ENCODE measurements around the gene HMGB2. TPM values are rescaled to one million over a fixed set of nuclear protein-coding genes. Genes with fewer than 3 reads are reported as not detected.

Gene HMGB2
- total RNA-seq, 1 donor: 25.0 TPM

GRCh38 chr4:173334891-173335752 lies 964 bp upstream of the HMGB2 start:
- peak in 2 of 3 donors; percentile 16 to 55 for DNase-seq (ENCODE audit: low read depth in 2 of 3, low spot score in 2 of 3)

GRCh38 chr4:173333658-173334084 lies 487 bp downstream of the HMGB2 start:
- DNase-seq (ENCODE audit: low read depth in 2 of 3, low spot score in 2 of 3): peak in 1 of 3 donors; percentile 35

- DNase-seq (ENCODE audit: low read depth in 2 of 3, low spot score in 2 of 3): no peak
Observed at GRCh38 chr4:173332963-173333657, 1.0 kb downstream of the HMGB2 start.

- DNase-seq (ENCODE audit: low read depth in 2 of 3, low spot score in 2 of 3): no peak
Observed at GRCh38 chr4:173332021-173332487, 2.1 kb downstream of the HMGB2 start.

DNA sequence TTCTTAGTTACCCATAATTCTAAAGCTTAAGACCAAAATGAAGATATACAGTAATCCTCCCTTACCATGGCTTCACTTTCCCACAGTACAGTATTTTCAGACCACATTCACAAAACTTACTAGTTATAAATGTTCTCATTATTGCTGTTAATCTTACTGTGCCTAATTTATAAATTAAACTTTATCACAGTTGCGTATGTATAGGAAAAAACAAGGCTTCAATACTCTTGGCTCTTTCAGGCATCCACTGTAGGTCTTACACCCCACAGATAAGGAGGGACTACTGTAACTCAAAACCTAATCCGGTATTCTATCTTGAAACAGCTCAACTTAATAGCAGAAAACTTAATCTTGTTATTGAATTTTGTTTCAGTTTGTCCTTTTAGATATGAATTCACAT lies 3.6 kb downstream of the HMGB2 start:
- DNase-seq (ENCODE audit: low read depth in 2 of 3, low spot score in 2 of 3): no peak

DNA sequence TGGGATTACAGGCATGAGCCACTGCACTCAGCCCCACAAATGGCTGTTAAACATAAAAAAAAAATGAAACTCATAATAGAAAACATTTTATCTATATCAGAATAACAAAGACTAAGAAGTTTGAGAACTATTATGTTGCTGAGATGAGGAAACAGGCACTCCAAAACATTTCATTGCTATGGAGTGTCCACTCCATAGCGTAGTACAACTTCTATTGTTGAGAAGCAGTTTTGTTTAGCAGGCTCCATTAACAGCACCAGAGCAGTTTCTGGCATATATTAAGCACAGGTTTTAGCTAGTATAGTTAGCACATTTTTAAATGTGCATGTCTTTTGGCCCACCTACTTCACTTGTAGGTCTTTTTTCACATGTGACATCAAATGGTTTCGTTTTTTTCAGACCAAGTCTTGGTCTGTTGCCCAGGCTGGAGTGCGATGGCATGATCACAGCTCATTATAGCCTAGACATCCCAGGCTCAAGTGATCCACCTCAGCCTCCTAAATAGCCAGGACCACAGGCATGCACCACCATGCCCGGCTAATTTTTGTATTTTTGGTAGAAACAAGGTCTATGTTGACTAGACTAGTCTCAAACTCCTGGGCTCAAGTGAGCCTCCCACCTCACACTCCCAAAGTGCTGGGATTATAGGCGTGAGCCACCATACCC lies 5.8 kb downstream of the HMGB2 start:
- DNase-seq (ENCODE audit: low read depth in 2 of 3, low spot score in 2 of 3): no peak

DNA sequence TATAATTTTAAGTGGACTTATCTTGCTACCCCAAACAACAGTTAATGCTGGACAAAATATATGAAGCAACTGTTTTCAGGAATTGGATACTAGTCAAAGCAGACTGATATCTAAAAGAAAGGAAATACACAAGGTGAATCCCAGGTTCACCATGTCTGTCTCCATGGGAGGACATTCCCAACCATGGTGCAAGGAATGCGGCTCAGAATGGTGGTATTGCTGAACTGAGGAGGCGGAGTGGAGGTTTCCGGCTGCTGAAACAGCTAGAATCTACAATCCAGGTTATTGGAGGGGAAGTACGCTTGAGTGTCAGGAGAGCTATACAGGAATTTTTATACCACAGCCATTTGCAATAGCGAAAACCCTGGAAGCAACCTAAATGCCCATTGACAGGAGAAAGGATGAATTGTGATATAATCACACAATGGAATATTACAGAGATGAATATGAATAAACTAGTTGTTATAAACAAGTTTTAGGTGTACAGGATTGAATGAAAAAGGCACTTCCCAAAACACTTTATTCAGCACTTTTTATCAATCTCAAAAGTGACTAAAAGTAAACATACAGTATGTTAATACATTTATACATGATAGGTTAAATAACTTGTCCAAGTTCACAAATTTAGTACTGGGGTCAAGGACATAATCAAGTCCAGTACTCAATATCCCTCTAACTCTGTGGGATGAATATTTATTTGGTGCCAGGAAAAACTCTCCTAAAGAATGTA lies 9.0 kb downstream of the HMGB2 start:
- DNase-seq (ENCODE audit: low read depth in 2 of 3, low spot score in 2 of 3): no peak

DNA sequence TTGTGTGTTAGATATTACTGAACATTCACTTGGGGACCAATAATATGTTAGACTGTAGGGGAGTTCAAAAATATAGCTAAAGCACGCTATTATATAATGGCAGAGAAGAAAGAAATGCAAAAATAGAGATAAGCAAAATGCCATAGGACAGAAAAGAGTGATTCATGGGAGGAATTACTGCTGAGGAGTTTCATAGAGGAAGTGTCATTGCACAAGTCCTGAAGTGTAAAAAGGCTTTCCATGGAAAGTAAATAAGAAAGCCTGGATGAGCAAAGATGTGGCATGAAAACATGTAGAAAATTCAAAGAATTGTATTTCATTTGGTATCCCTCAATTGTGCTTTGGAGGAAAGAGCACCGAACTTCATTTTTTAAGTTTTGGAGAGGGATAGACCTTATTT lies 14.5 kb downstream of the HMGB2 start:
- DNase-seq (ENCODE audit: low read depth in 2 of 3, low spot score in 2 of 3): no peak

DNA sequence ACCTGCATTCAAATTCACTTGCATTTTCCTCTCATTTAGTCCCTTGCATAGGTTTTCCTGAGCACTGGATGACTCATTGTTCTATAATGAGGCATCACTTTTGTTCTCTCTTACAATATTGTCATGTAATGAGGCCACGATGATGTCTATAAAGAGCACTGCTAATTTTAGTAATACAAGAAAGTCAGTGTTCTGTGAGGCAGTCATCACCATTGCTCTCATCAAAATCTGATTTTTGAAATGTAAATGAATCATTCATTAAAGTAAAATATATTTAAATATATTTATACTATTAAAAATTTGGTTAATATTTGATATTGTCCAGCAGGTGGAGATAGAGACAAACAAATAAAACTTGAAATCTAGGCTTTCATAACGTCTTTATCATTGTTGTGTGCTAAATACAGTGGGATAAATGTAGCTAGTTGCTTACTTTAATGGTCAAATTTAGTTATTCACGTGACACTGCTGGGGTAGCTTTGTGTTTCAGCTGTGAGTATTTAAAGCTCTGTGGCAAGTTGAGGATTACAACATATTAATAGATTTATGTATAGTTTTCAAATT lies 15.4 kb downstream of the HMGB2 start:
- peak in 2 of 3 donors; percentile 26 to 69 for DNase-seq (ENCODE audit: low read depth in 2 of 3, low spot score in 2 of 3)

GRCh38 chr4:173318240-173318639 lies 15.9 kb downstream of the HMGB2 start:
- no peak for DNase-seq (ENCODE audit: low read depth in 2 of 3, low spot score in 2 of 3)

- DNase-seq (ENCODE audit: low read depth in 2 of 3, low spot score in 2 of 3): peak in 2 of 3 donors; percentile 23 to 26
Observed at GRCh38 chr4:173317004-173317403, 17.2 kb downstream of the HMGB2 start.

- DNase-seq (ENCODE audit: low read depth in 2 of 3, low spot score in 2 of 3): no peak
Observed at GRCh38 chr4:173316060-173316459, 18.1 kb downstream of the HMGB2 start.

DNA sequence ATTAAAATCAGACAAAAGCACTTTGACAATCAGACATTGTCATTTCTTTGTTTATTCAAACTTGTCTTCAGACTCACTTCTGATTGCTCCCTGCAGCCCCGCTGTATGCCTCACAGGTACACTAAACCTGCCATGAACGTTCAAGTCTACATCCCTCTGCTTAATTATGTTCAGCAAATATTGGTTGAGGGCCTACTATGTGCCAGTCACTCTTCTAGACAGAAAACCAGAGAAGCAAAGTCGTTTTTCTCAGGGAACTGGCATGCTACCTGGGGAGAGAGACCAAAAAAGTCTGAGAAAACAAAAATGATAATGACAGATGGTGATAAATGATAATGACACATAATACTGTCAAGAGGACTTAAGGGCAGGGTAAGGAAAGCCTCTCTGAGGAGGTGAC lies 19.4 kb downstream of the HMGB2 start:
- DNase-seq (ENCODE audit: low read depth in 2 of 3, low spot score in 2 of 3): no peak

DNA sequence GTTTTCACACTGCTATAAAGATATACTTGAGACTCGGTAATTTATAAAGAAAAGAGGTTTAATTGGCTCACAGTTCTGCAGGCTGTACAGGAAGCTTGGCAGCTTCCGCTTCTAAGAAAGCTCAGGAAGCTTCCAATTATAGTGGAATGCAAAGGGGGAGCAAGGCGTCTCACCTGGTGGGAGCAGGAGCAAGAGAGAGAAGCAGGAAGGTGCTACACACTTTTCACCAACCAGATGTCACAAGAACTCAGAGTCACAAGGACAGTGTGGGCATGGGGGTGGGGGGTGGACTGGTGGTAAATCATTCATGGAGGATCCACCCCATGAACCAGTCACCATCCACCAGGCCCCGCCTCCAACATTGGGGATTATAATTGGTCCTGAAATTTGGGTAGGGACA lies 22.8 kb downstream of the HMGB2 start:
- DNase-seq (ENCODE audit: low read depth in 2 of 3, low spot score in 2 of 3): no peak

DNA sequence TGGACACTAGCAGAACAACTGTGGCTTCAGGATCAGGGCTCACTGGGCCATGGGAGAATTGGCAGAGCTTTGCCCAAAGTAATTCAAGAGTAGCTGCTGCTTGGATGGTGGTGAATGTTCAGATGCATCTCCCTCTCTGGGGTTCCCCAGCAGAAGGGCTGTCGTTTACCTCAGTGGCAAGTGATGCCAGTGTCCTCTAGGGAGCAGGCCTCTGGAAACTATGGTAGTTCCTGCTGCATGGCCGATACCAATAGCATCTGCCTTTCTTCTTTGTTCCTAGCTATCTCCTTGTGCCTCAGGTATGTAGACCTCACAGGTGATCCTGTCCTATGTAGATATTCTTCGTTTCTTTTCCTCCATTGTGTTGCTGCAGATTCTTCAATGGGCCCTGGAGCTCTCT lies 26.4 kb downstream of the HMGB2 start:
- no peak for DNase-seq (ENCODE audit: low read depth in 2 of 3, low spot score in 2 of 3)

DNA sequence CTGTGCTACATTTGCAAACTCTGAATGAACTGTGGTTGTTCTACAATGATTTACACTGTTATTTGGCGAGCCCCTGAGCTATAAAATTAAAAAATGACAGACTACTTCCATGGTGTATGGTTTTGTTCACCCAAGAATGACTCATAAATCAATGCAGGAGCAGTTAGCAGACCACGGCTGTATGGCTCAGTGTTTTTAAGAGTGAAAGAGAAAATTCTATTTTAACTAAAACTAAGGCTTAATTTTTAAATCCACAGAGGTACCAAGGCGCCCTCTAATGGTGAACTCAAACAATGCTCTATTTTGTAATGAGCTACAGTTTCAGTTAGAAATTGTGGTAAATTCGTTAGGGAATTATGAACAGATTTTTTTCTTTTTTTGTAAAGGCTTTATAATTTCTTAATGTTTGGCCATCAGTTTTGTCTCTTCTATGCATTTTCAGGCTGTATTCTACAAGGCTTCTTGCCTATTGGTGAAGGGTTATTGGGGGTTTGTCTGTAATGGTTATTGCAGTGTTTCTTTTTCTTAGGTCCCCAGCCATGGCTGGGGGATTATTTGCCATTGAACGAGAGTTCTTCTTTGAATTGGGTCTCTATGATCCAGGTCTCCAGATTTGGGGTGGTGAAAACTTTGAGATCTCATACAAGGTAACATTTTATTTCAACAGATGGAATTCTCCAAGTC lies 32.5 kb downstream of the HMGB2 start:
- peak in 2 of 3 donors; percentile 61 to 88 for DNase-seq (ENCODE audit: low read depth in 2 of 3, low spot score in 2 of 3)

DNA sequence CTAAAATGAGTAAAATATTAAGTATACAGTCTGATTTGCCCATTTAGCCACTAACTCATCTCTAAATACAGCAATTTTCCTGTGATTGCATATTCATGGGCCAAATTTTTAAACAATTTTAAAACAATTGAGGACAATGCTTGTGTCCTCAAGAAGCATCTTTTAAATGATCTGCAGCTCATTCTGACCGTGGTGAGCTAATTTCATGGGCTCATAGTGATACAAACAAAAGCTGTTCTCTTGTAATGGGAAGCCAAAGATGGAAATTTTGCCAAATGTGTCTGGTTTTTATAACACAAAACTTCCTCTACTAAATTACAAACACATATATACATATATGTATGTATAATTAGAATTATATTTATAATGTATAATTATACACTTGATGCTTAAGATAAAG lies 39.7 kb downstream of the HMGB2 start:
- DNase-seq (ENCODE audit: low read depth in 2 of 3, low spot score in 2 of 3): no peak

DNA sequence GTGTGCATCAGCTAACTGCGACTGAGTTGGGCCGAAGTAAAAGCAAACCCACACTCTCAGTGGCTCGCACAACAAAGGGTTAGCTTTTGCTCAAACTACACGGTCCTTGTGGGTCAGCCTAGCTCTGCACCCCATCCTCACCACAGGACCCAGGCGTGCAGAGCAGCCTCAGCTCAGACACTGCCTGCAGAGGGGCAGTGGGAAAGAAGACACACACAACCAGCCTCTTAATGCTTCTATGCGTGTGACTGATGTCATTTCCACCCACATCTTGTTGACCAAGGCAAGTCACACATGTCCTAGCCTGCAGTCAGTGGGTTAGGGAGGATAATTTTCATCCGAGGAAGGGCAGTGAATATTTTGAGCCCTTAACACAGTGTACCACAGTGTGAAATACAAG lies 40.5 kb downstream of the HMGB2 start:
- DNase-seq (ENCODE audit: low read depth in 2 of 3, low spot score in 2 of 3): no peak

DNA sequence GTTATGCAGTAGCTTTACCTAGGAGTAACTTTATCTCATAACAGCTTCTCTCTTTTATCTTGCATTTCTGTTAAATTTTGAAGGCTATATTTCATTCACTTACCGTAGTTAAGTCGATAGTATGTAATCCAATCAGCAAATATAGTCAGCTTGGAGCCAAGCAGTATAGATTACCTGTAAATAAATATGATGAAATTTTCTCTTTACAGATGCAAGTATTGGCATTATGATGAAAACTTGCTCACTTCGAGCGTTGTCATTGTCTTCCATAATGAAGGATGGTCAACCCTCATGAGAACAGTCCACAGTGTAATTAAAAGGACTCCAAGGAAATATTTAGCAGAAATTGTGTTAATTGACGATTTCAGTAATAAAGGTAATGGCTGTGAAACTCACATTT lies 42.3 kb downstream of the HMGB2 start:
- DNase-seq (ENCODE audit: low read depth in 2 of 3, low spot score in 2 of 3): no peak

DNA sequence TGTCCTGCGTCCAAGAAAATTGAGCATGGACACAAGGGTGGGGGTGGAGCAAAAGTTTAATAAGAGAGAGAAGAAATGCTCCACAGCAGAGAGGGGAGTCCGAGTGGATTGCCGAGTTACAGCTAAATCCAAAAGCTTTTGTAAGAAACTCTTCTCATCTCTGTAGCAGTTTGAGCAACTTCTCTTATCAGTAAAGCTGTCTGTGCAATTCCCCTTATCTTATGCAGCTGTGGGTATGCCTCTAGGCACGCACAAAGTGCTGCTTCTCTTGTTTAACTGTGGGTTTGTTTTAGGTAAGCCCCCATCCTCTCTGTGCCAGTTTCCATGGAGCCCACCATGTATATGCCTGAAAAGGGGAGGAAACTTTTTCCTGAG lies 44.8 kb downstream of the HMGB2 start:
- DNase-seq (ENCODE audit: low read depth in 2 of 3, low spot score in 2 of 3): peak in 2 of 3 donors; percentile 35 to 58
